ENCODE measurements around the gene ICAM3.

Gene ICAM3

DNA sequence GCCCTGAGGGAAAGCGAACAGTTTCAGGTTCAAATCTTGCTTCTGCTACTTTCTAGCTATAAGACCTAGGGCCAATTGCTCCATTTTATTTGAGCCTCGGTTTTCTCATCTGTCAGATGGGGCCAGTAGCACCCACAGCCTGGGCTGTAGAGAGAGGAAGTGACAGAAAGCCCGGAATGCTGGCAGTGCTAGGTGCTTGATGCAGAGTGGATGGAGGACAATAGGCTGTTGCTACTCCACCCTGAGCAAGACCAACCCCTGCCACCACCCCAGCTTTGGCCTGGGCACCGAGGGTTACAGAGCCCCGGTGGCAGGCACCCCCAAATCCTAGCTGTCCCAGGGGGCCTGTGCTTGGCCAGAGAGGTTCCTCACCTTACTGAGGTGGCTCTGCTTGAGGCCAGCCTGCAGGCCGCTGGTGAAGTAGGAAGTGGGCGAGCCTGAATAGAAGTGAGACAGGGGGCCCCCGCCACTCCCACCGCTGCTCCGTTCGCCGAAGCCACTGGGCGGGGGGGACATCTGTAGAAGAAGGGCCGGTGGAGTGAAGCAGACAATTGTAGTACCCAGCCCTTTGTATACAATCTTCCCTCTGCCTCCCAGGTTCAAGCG lies 21.5 kb downstream of the ICAM3 start:
- no peak for DNase-seq

- DNase-seq, result no peak
These were observed 22.2 kb downstream of the ICAM3 start for GRCh38 chr19:10317045-10317856.

DNA sequence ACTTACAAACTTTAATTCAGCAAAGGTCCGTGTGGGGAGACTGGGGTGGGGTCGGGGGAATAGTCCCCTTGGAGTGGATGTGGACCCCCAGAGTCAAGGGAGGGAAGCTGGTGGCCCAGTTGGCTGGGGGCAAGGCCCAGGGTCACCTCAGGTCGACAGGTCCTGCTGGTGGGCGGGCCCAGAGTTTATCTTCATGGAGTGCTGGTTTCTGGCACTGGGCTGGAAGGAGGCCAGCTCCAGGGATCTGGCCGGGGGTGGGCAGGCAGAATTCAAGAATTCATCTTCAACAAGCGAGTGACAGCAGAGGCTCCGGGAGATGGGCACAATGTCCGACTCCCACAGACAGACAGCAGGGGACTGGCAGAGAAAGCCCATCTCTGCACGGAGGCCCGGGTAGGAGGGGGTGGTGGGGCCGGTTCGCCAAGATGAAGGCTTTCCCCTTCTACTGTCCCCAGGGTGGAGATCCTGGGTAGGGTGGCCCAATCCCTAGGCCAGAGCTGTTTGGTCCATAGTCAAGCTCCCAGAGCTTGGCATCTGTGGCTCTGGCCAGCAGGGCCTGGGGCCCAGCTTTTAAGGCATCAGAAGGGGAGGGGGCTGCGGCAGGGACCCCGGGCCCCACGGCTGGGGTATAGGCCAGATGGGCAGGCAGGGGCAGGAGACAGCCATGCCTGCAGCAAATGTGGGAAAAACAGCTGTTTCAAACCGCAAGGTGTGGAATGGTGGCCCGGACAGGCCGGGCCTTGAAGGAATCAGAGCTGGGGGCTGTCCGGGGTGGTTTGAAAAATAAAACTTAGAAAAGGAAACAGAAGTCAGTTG lies 23.0 kb downstream of the ICAM3 start:
- no peak for DNase-seq

GRCh38 chr19:10315335-10316214 lies 23.8 kb downstream of the ICAM3 start, which contains the start of gene FDX2:
FDX2 (minus strand) TSS chr19:10316015; CDS start chr19:10315996, 19 bp downstream.
- DNase-seq, result peak in 1 of 2 experiments; percentile 59

DNA sequence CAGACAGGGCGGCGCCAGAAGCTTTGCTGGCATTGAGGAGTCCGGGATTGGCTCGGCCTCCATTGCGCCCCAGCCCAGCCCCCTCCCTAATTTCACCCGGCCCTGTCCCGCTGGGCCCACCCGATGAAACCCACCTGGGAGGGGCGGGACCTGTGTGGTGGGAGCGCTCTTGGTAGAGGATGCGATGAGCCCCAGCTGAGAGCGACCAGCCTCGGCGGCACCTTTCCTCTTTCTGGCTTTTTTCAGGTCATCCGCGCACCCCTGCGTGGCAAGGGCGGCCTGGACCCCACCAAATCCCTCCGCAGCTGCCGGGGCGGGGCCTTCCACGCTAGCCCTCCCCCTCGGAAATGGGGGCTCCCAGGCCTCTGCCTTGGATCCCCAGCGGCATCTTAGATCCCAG lies 30.0 kb downstream of the ICAM3 start, which contains the start of gene ZGLP1:
TSS of gene ZGLP1 (minus strand) at position 393 of the 400 bp plus-strand sequence.
- DNase-seq, result no peak

GRCh38 chr19:10306327-10306726 lies 33.1 kb downstream of the ICAM3 start:
- DNase-seq, result no peak

- no peak for DNase-seq
These were observed 34.2 kb downstream of the ICAM3 start for GRCh38 chr19:10305139-10305806.

- DNase-seq, result no peak
These were observed 39.6 kb downstream of the ICAM3 start for GRCh38 chr19:10299545-10300458.

GRCh38 chr19:10295847-10296591 lies 43.4 kb downstream of the ICAM3 start:
- DNase-seq, result no peak

GRCh38 chr19:10295305-10295846 lies 44.0 kb downstream of the ICAM3 start:
- DNase-seq, result no peak

DNA sequence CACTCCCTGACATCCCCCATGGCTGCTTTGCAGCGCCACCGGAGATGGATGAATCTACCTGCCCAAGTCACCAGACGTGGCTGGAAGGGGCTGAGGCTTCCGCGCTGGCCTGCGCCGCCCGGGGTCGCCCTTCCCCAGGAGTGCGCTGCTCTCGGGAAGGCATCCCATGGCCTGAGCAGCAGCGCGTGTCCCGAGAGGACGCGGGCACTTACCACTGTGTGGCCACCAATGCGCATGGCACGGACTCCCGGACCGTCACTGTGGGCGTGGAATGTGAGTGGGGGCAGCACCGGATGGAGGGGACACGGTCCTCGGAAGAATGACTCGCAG lies 45.1 kb downstream of the ICAM3 start:
- DNase-seq, result no peak

GRCh38 chr19:10293637-10294367 lies 45.6 kb downstream of the ICAM3 start:
- no peak for DNase-seq

GRCh38 chr19:10292789-10293636 lies 46.4 kb downstream of the ICAM3 start:
- no peak for DNase-seq

DNA sequence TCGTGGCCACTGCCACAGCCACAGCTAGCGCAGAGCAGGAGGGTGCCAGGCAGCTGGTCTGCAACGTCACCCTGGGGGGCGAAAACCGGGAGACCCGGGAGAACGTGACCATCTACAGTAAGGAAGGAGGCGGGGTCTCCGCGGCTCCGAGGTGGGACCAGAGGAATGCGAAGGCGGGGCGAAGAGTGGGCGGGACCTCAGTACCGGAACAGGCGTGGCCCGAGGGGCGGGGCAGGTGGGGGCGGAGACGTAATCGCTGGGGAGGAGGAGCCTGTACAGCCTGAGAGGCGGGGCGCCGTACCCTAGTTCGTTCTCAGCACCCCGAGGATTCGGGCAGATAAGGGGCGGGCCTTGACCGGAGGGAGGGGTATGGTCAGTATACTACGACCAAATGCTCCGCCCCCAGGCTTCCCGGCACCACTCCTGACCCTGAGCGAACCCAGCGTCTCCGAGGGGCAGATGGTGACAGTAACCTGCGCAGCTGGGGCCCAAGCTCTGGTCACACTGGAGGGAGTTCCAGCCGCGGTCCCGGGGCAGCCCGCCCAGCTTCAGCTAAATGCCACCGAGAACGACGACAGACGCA lies 47.1 kb downstream of the ICAM3 start:
- DNase-seq, result no peak

DNA sequence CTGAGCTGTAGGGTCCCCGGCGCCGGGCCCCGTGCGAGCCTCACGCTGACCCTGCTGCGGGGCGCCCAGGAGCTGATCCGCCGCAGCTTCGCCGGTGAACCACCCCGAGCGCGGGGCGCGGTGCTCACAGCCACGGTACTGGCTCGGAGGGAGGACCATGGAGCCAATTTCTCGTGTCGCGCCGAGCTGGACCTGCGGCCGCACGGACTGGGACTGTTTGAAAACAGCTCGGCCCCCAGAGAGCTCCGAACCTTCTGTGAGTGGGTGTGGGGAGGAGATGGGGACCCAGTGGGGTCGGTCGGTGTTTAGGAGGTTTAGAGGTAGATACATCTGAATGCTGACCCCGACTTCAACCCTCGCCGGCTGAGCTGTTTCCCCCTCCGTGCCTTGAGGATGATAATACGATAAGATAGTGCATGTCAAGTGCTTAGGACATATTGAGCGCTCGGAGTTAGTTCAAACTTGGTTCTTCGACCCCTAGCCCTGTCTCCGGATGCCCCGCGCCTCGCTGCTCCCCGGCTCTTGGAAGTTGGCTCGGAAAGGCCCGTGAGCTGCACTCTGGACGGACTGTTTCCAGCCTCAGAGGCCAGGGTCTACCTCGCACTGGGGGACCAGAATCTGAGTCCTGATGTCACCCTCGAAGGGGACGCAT lies 47.7 kb downstream of the ICAM3 start:
- no peak for DNase-seq

- no peak for DNase-seq
These were observed 48.4 kb downstream of the ICAM3 start for GRCh38 chr19:10290876-10291553.
